Nephron (organoid): ENCODE results near the gene FXN.

Source experiments
- H3K27ac Mint-ChIP-seq, 3 experiments: 2 replicates each; pipeline ENCODE4 v1.8.0; 2020; ENCODE audit warnings: mixed read lengths in 3 of 3, mild to moderate bottlenecking in 2 of 3, moderate library complexity in 1 of 3
- H3K27me3 Mint-ChIP-seq: 2 replicates; pipeline ENCODE4 v1.8.0; 2021; ENCODE audit warnings: low read depth, mild to moderate bottlenecking, moderate library complexity, mixed read lengths
- H3K36me3 Mint-ChIP-seq: 2 replicates; pipeline ENCODE4 v1.8.0; 2020; ENCODE audit warnings: low read depth, mixed read lengths
- H3K4me1 Mint-ChIP-seq: 2 replicates; pipeline ENCODE4 v1.8.0; 2020; ENCODE audit warnings: mixed read lengths
- H3K4me3 Mint-ChIP-seq, 3 experiments: 2 replicates each; pipeline ENCODE4 v1.8.0; 2020; ENCODE audit warnings: mild to moderate bottlenecking in 3 of 3, mixed read lengths in 3 of 3, moderate library complexity in 2 of 3
- H3K9me3 Mint-ChIP-seq: 2 replicates; pipeline ENCODE4 v1.8.0; 2020; ENCODE audit warnings: mixed read lengths
- CTCF ChIP-seq, 3 experiments: fragments of 200-600 bp; sonication (generic); IDR thresholded peaks; one replicate each; pipeline ENCODE4 v1.5.0; 2021; ENCODE audit warnings: antibody characterized with exemption in 3 of 3; ENCODE audit not compliant: unreplicated experiment in 3 of 3

FXN gene

GRCh38 chr9:69081261-69081660, 45.7 kb downstream of the FXN start:
- peaks cover 23% of the 10 kb centered on the region for H3K4me1 Mint-ChIP-seq
- no peak overlapping the region for H3K27ac Mint-ChIP-seq
- H3K27me3 Mint-ChIP-seq: no peaks in the 10 kb centered on the region
- H3K9me3 Mint-ChIP-seq: peaks cover 11% of the 10 kb centered on the region
- no peak overlapping the region for H3K4me3 Mint-ChIP-seq
- no peak for TF ChIP-seq CTCF (IDR thresholded peaks at IDR 0.05; ENCODE audit: unreplicated experiment in 3 of 3)
- peaks cover 10% of the 10 kb centered on the region for H3K36me3 Mint-ChIP-seq

- Mint-ChIP-seq H3K4me1 (peaks cover 19% of the 10 kb centered on the region), H3K27ac (peak overlapping the region in 1 of 3 experiments; percentile 57), H3K9me3 (peaks cover 11% of the 10 kb centered on the region), H3K36me3 (peaks cover 12% of the 10 kb centered on the region), H3K4me3 (no peak overlapping the region), H3K27me3 (no peaks in the 10 kb centered on the region)
- TF ChIP-seq CTCF (IDR thresholded peaks at IDR 0.05; ENCODE audit: unreplicated experiment in 3 of 3): no peak
Measured at GRCh38 chr9:69083321-69083720, 47.8 kb downstream of the FXN start.

- peaks cover 11% of the 10 kb centered on the region for H3K9me3 Mint-ChIP-seq
- TF ChIP-seq CTCF (IDR thresholded peaks at IDR 0.05; ENCODE audit: unreplicated experiment in 3 of 3): no peak
- no peak overlapping the region for H3K4me3 Mint-ChIP-seq
- no peaks in the 10 kb centered on the region for H3K27me3 Mint-ChIP-seq
- H3K27ac Mint-ChIP-seq: peak overlapping the region; percentile 61 to 95 (median 87)
- H3K4me1 Mint-ChIP-seq: peaks cover 19% of the 10 kb centered on the region
- peaks cover 12% of the 10 kb centered on the region for H3K36me3 Mint-ChIP-seq
Measured at GRCh38 chr9:69085569-69086283, 50.2 kb downstream of the FXN start.

- H3K4me1 Mint-ChIP-seq: peaks cover 24% of the 10 kb centered on the region
- no peak overlapping the region for H3K4me3 Mint-ChIP-seq
- peak overlapping the region; percentile 61 to 95 (median 87) for H3K27ac Mint-ChIP-seq
- H3K9me3 Mint-ChIP-seq: peaks cover 8% of the 10 kb centered on the region
- no peak for TF ChIP-seq CTCF (IDR thresholded peaks at IDR 0.05; ENCODE audit: unreplicated experiment in 3 of 3)
- no peaks in the 10 kb centered on the region for H3K27me3 Mint-ChIP-seq
- peaks cover 8% of the 10 kb centered on the region for H3K36me3 Mint-ChIP-seq
Measured at GRCh38 chr9:69086312-69086711, 50.8 kb downstream of the FXN start.

GRCh38 chr9:69086769-69087168, 51.2 kb downstream of the FXN start:
- TF ChIP-seq CTCF (IDR thresholded peaks at IDR 0.05; ENCODE audit: unreplicated experiment in 3 of 3): no peak
- Mint-ChIP-seq H3K27me3 (peaks cover 3% of the 10 kb centered on the region), H3K27ac (peak overlapping the region in 1 of 3 experiments; percentile 69), H3K9me3 (peaks cover 8% of the 10 kb centered on the region), H3K4me1 (peaks cover 24% of the 10 kb centered on the region), H3K4me3 (no peak overlapping the region), H3K36me3 (peaks cover 8% of the 10 kb centered on the region)

- peaks cover 8% of the 10 kb centered on the region for H3K36me3 Mint-ChIP-seq
- H3K9me3 Mint-ChIP-seq: peaks cover 8% of the 10 kb centered on the region
- H3K27me3 Mint-ChIP-seq: peaks cover 10% of the 10 kb centered on the region
- H3K4me1 Mint-ChIP-seq: peaks cover 24% of the 10 kb centered on the region
- no peak for TF ChIP-seq CTCF (IDR thresholded peaks at IDR 0.05; ENCODE audit: unreplicated experiment in 3 of 3)
- H3K27ac Mint-ChIP-seq: no peak overlapping the region
- no peak overlapping the region for H3K4me3 Mint-ChIP-seq
Measured at GRCh38 chr9:69089082-69089481, 53.5 kb downstream of the FXN start.
